Osteocyte (in vitro differentiated cells): Measurements from ENCODE around the gene WDR76. TPM values are rescaled to one million over a fixed set of nuclear protein-coding genes. Genes with fewer than 3 reads are reported as not detected.
"Not testable (repeated sequence)": the region's sequence is repeated elsewhere in the genome, so short reads cannot be mapped to it uniquely, and the experiment has no call there.

Source experiments
- DNase-seq: peaks from one replicate; pipeline ENCODE4 v3.0.0; 2021; ENCODE audit warnings: mixed read lengths; ENCODE audit not compliant: unreplicated experiment; ENCODE audit errors: extremely low spot score
- H3K27ac Mint-ChIP-seq: one replicate; pipeline ENCODE4 v1.8.0; 2021; ENCODE audit warnings: mild to moderate bottlenecking, mixed read lengths; ENCODE audit not compliant: unreplicated experiment
- H3K27me3 Mint-ChIP-seq: one replicate; pipeline ENCODE4 v1.8.0; 2021; ENCODE audit warnings: mixed read lengths; ENCODE audit not compliant: unreplicated experiment
- H3K36me3 Mint-ChIP-seq: one replicate; pipeline ENCODE4 v1.8.0; 2021; ENCODE audit warnings: mixed read lengths; ENCODE audit not compliant: unreplicated experiment
- H3K4me1 Mint-ChIP-seq: one replicate; pipeline ENCODE4 v1.8.0; 2021; ENCODE audit warnings: mixed read lengths; ENCODE audit not compliant: unreplicated experiment
- H3K4me3 Mint-ChIP-seq: one replicate; pipeline ENCODE4 v1.8.0; 2021; ENCODE audit warnings: mild to moderate bottlenecking, moderate library complexity, mixed read lengths; ENCODE audit not compliant: unreplicated experiment
- H3K9me3 Mint-ChIP-seq: one replicate; pipeline ENCODE4 v1.8.0; 2021; ENCODE audit warnings: mixed read lengths; ENCODE audit not compliant: unreplicated experiment
- CTCF ChIP-seq: fragments of 200-600 bp; sonication (generic); IDR thresholded peaks from 2 replicates; pipeline ENCODE4 v1.5.0; 2021; ENCODE audit warnings: antibody characterized with exemption, mild to moderate bottlenecking, moderate library complexity
- total RNA-seq: library from RNA; stranded (reverse); gene quantifications from 2 replicates; pipeline ENCODE4 v1.2.1, GENCODE V29; 2021

The WDR76 gene
- total RNA-seq, 1 donor from 2014 or later: 6.0 TPM

GRCh38 chr15:43859546-43859945 lies 32.7 kb downstream of the WDR76 start:
- H3K9me3 Mint-ChIP-seq: no peaks in the 10 kb centered on the region
- no peak for TF ChIP-seq CTCF
- no peaks in the 10 kb centered on the region for H3K4me1 Mint-ChIP-seq
- no peak overlapping the region for H3K4me3 Mint-ChIP-seq
- no peaks in the 10 kb centered on the region for H3K27me3 Mint-ChIP-seq
- DNase-seq: no peak
- peaks cover 3% of the 10 kb centered on the region for H3K36me3 Mint-ChIP-seq
- H3K27ac Mint-ChIP-seq: no peak overlapping the region

- DNase-seq, H3K4me1 Mint-ChIP-seq, H3K27ac Mint-ChIP-seq, H3K36me3 Mint-ChIP-seq, H3K4me3 Mint-ChIP-seq, H3K9me3 Mint-ChIP-seq, H3K27me3 Mint-ChIP-seq: not testable (repeated sequence)
Observed at GRCh38 chr15:43866636-43867035, 39.8 kb downstream of the WDR76 start.

GRCh38 chr15:43867096-43867495 lies 40.3 kb downstream of the WDR76 start:
- no peaks in the 10 kb centered on the region for H3K9me3 Mint-ChIP-seq

GRCh38 chr15:43868406-43868805 lies 41.6 kb downstream of the WDR76 start:
- H3K27me3 Mint-ChIP-seq: no peaks in the 10 kb centered on the region
- no peaks in the 10 kb centered on the region for H3K4me1 Mint-ChIP-seq
- H3K4me3 Mint-ChIP-seq: no peak overlapping the region
- DNase-seq: no peak
- H3K9me3 Mint-ChIP-seq: no peaks in the 10 kb centered on the region
- no peak for TF ChIP-seq CTCF
- no peak overlapping the region for H3K27ac Mint-ChIP-seq
- H3K36me3 Mint-ChIP-seq: peaks cover 4% of the 10 kb centered on the region

More at GRCh38 chr15:43867096-43867495, 40.3 kb downstream of the WDR76 start:
- Mint-ChIP-seq H3K4me3 (no peak overlapping the region), H3K27me3 (no peaks in the 10 kb centered on the region), H3K36me3 (peaks cover 4% of the 10 kb centered on the region), H3K27ac (no peak overlapping the region), H3K4me1 (no peaks in the 10 kb centered on the region)
- DNase-seq: no peak
- TF ChIP-seq CTCF: no peak

GRCh38 chr15:43871835-43872234 lies 45.0 kb downstream of the WDR76 start:
- TF ChIP-seq CTCF: no peak
- Mint-ChIP-seq H3K27me3 (no peaks in the 10 kb centered on the region), H3K4me3 (no peak overlapping the region), H3K36me3 (no peaks in the 10 kb centered on the region), H3K4me1 (no peaks in the 10 kb centered on the region), H3K27ac (no peak overlapping the region), H3K9me3 (no peaks in the 10 kb centered on the region)
- DNase-seq: no peak

GRCh38 chr15:43872416-43873020 lies 45.7 kb downstream of the WDR76 start:
- H3K4me1 Mint-ChIP-seq: no peaks in the 10 kb centered on the region
- H3K9me3 Mint-ChIP-seq: no peaks in the 10 kb centered on the region
- H3K27me3 Mint-ChIP-seq: no peaks in the 10 kb centered on the region
- no peak for DNase-seq
- no peaks in the 10 kb centered on the region for H3K36me3 Mint-ChIP-seq
- peak; percentile 76 for TF ChIP-seq CTCF
- no peak overlapping the region for H3K27ac Mint-ChIP-seq
- no peak overlapping the region for H3K4me3 Mint-ChIP-seq
